HG03025 (cell line): ENCODE results near the gene EVI5L.
"Not testable (repeated sequence)": the region's sequence is repeated elsewhere in the genome, so short reads cannot be mapped to it uniquely, and the experiment has no call there.

Experiments
- ATAC-seq: cut with Tn5 transposase; IDR thresholded peaks from one replicate; pipeline ENCODE4 v1.9.1; 2021; ENCODE audit warnings: mild to moderate bottlenecking, moderate library complexity; ENCODE audit not compliant: unreplicated experiment, low FRiP score

Gene EVI5L

GRCh38 chr19:7815325-7815724 lies 14.7 kb upstream of the EVI5L start:
- no peak for ATAC-seq

- not testable (repeated sequence) for ATAC-seq
These were observed 14.0 kb upstream of the EVI5L start for GRCh38 chr19:7816040-7816439.

GRCh38 chr19:7817801-7818200 lies 12.2 kb upstream of the EVI5L start:
- ATAC-seq, result no peak

GRCh38 chr19:7818806-7819205 lies 11.2 kb upstream of the EVI5L start:
- ATAC-seq, result no peak

- ATAC-seq, result no peak
These were observed 10.7 kb upstream of the EVI5L start for GRCh38 chr19:7819337-7819736.

GRCh38 chr19:7820588-7820987 lies 9.4 kb upstream of the EVI5L start:
- no peak for ATAC-seq

- ATAC-seq, result no peak
These were observed 7.0 kb upstream of the EVI5L start for GRCh38 chr19:7822910-7823515.

- no peak for ATAC-seq
These were observed 6.2 kb upstream of the EVI5L start for GRCh38 chr19:7823686-7824301.

- no peak for ATAC-seq
These were observed 875 bp upstream of the EVI5L start for GRCh38 chr19:7829166-7829520.

- ATAC-seq, result no peak
These were observed 304 bp downstream of the EVI5L start for GRCh38 chr19:7830272-7830771.

- no peak for ATAC-seq
These were observed 805 bp downstream of the EVI5L start for GRCh38 chr19:7830823-7831222.

GRCh38 chr19:7831452-7831851 lies 1.4 kb downstream of the EVI5L start:
- no peak for ATAC-seq

- ATAC-seq, result no peak
These were observed 2.0 kb downstream of the EVI5L start for GRCh38 chr19:7832009-7832408.

GRCh38 chr19:7832781-7833180 lies 2.8 kb downstream of the EVI5L start:
- ATAC-seq, result no peak

- ATAC-seq, result no peak
These were observed 3.4 kb downstream of the EVI5L start for GRCh38 chr19:7833225-7834099.

GRCh38 chr19:7839476-7839875 lies 9.5 kb downstream of the EVI5L start:
- no peak for ATAC-seq

GRCh38 chr19:7840629-7841028 lies 10.6 kb downstream of the EVI5L start:
- ATAC-seq, result no peak

GRCh38 chr19:7841751-7842660 lies 12.0 kb downstream of the EVI5L start:
- ATAC-seq, result no peak

- ATAC-seq, result no peak
These were observed 12.8 kb downstream of the EVI5L start for GRCh38 chr19:7842661-7843294.

- no peak for ATAC-seq
These were observed 13.5 kb downstream of the EVI5L start for GRCh38 chr19:7843521-7843920.
